ENCODE data around the gene SMIM31.

DNA sequence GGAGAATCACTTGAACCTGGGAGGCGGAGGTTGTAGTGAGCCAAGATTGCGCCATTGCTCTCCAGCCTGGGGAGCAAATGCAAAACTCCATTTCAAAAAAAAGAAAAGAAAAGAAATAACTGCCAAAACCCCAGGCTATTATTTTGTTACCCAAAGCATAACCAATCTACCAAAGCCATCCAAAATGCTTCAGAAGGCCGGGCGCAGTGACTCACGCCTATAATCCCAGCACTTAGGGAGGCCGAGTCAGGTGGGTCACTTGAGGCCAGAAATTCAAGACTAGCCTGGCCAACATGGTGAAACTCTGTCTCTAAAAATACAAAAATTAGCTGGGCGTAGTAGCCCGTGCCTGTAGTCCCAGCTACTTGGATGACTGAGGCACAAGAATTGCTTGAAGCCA lies 49.8 kb downstream of the SMIM31 start:
- TF ChIP-seq, protein P1, sequence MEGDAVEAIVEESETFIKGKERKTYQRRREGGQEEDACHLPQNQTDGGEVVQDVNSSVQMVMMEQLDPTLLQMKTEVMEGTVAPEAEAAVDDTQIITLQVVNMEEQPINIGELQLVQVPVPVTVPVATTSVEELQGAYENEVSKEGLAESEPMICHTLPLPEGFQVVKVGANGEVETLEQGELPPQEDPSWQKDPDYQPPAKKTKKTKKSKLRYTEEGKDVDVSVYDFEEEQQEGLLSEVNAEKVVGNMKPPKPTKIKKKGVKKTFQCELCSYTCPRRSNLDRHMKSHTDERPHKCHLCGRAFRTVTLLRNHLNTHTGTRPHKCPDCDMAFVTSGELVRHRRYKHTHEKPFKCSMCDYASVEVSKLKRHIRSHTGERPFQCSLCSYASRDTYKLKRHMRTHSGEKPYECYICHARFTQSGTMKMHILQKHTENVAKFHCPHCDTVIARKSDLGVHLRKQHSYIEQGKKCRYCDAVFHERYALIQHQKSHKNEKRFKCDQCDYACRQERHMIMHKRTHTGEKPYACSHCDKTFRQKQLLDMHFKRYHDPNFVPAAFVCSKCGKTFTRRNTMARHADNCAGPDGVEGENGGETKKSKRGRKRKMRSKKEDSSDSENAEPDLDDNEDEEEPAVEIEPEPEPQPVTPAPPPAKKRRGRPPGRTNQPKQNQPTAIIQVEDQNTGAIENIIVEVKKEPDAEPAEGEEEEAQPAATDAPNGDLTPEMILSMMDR (IDR thresholded peaks at IDR 0.05), result no peak
- TF ChIP-seq ZFX (IDR thresholded peaks at IDR 0.05; ENCODE audit: borderline replicate concordance), result no peak
